HEK293 (cell line): Measurements from ENCODE around the gene ATP1A3.

ENCODE experiments used
- GLIS1 ChIP-seq: fragments of 450-650 bp; formaldehyde crosslinking; IDR thresholded peaks from 2 replicates; pipeline ENCODE4 v1.5.1; 2016; ENCODE audit warnings: missing biosample characterization, missing genetic modification characterization
- KLF8 ChIP-seq: fragments of 450-650 bp; formaldehyde crosslinking; IDR thresholded peaks from 2 replicates; pipeline ENCODE4 v1.5.1; 2016; ENCODE audit warnings: missing biosample characterization, missing genetic modification characterization
- MEIS1 ChIP-seq: sonication (generic); formaldehyde crosslinking; IDR thresholded peaks from 2 replicates; pipeline ENCODE4 v1.8.1; 2022; ENCODE audit warnings: missing genetic modification reagents, mild to moderate bottlenecking, borderline replicate concordance
- PATZ1 ChIP-seq: fragments of 450-650 bp; formaldehyde crosslinking; IDR thresholded peaks from 2 replicates; pipeline ENCODE4 v1.5.1; 2016; ENCODE audit warnings: missing biosample characterization, missing genetic modification characterization
- ZBTB10 ChIP-seq: fragments of 450-650 bp; formaldehyde crosslinking; IDR thresholded peaks from 2 replicates; pipeline ENCODE4 v1.5.1; 2016; ENCODE audit warnings: missing biosample characterization, missing genetic modification characterization
- ZBTB20 ChIP-seq: fragments of 450-650 bp; formaldehyde crosslinking; IDR thresholded peaks from 2 replicates; pipeline ENCODE4 v1.5.1; 2016; ENCODE audit warnings: missing biosample characterization, missing genetic modification characterization
- ZNF148 ChIP-seq: fragments of 450-650 bp; formaldehyde crosslinking; IDR thresholded peaks from 2 replicates; pipeline ENCODE4 v1.5.0; 2017; ENCODE audit warnings: missing biosample characterization, missing genetic modification characterization, borderline replicate concordance
- ZNF18 ChIP-seq: fragments of 450-650 bp; formaldehyde crosslinking; IDR thresholded peaks from 2 replicates; pipeline ENCODE4 v1.5.1; 2016; ENCODE audit warnings: missing biosample characterization, missing genetic modification characterization
- ZNF214 ChIP-seq: fragments of 450-650 bp; formaldehyde crosslinking; IDR thresholded peaks from 2 replicates; pipeline ENCODE4 v1.5.1; 2017; ENCODE audit warnings: missing biosample characterization, mild to moderate bottlenecking, missing genetic modification characterization, borderline replicate concordance
- ZNF335 ChIP-seq: fragments of 450-650 bp; formaldehyde crosslinking; conservative IDR thresholded peaks from 2 replicates; pipeline ENCODE4 v1.5.1; 2016; ENCODE audit warnings: missing biosample characterization, missing genetic modification characterization
- ZNF391 ChIP-seq: fragments of 450-650 bp; formaldehyde crosslinking; IDR thresholded peaks from 2 replicates; pipeline ENCODE4 v1.5.1; 2016; ENCODE audit warnings: low read depth, missing biosample characterization, missing genetic modification characterization, borderline replicate concordance
- ZNF518A ChIP-seq: fragments of 450-650 bp; formaldehyde crosslinking; conservative IDR thresholded peaks from 2 replicates; pipeline ENCODE4 v1.5.1; 2016; ENCODE audit warnings: low read depth, missing biosample characterization, missing genetic modification characterization
- ZNF555 ChIP-seq: fragments of 450-650 bp; formaldehyde crosslinking; conservative IDR thresholded peaks from 2 replicates; pipeline ENCODE4 v1.5.1; 2017; ENCODE audit warnings: missing biosample characterization, mild to moderate bottlenecking, missing genetic modification characterization, inconsistent platforms
- ZNF660 ChIP-seq: fragments of 450-650 bp; IDR thresholded peaks from 2 replicates; pipeline ENCODE4 v1.5.1; 2018; ENCODE audit warnings: missing biosample characterization, mild to moderate bottlenecking, missing genetic modification characterization
- ZNF791 ChIP-seq: fragments of 450-650 bp; formaldehyde crosslinking; IDR thresholded peaks from 2 replicates; pipeline ENCODE4 v1.5.1; 2016; ENCODE audit warnings: missing biosample characterization, missing genetic modification characterization

ATP1A3 gene

GRCh38 chr19:41998246-41999020 lies 4.4 kb upstream of the ATP1A3 start (continued):
- TF ChIP-seq ZBTB10 (tag by site-specific recombination) (peak; percentile 78), ZNF335 (tag by site-specific recombination) (peak; percentile 52), ZNF555 (tag by site-specific recombination) (no peak), ZNF214 (tag by site-specific recombination) (no peak), ZNF518A (tag by site-specific recombination) (no peak), ZNF391 (tag by site-specific recombination) (no peak), KLF8 (no peak), MEIS1 (CRISPR knock-in tag) (no peak), ZNF791 (tag by site-specific recombination) (no peak), ZBTB20 (tag by site-specific recombination) (no peak), ZNF148 (no peak), GLIS1 (tag by site-specific recombination) (peak; percentile 73), PATZ1 (tag by site-specific recombination) (peak; percentile 56), ZNF660 (tag by site-specific recombination) (0 out of 2 replicates have a peak, but pooled peaks have one; percentile 60), ZNF18 (tag by site-specific recombination) (no peak)
- TF ChIP-seq, all 188 proteins: peak for 22
